Naive thymus-derived CD4-positive, alpha-beta T cell (primary cell): ENCODE measurements around the gene YES1. TPM values are rescaled to one million over a fixed set of nuclear protein-coding genes. Genes with fewer than 3 reads are reported as not detected.
"Not testable (repeated sequence)": the region's sequence is repeated elsewhere in the genome, so short reads cannot be mapped to it uniquely, and the experiment has no call there.

Source experiments
- ATAC-seq: fragments of 150-1000 bp; cut with Tn5 transposase; 2 replicates; pipeline ENCODE4 v1.10.0; 2021; ENCODE audit warnings: mild to moderate bottlenecking, moderate library complexity
- CTCF ChIA-PET: fragments of 350-600 bp; sonication (Branson Sonifier 250); formaldehyde crosslinking; loops from one replicate; lab custom pipeline; 2021; ENCODE audit warnings: antibody characterized with exemption; lab: Charles Lee
- POLR2A ChIA-PET: fragments of 350-600 bp; sonication (Branson Sonifier 250); formaldehyde crosslinking; loops from one replicate; lab custom pipeline; 2021; ENCODE audit warnings: antibody characterized with exemption, inconsistent platforms; lab: Charles Lee
- DNase-seq, 9 donors: peaks; one replicate each; pipeline versions ENCODE4 v3.0.0 to v3.0.0-alpha.2; 2020 to 2022; ENCODE audit warnings: mixed read lengths in 1 of 9
- H3K27ac ChIP-seq: one replicate; pipeline ENCODE4 v1.7.0; 2013; ENCODE audit warnings: mild to moderate bottlenecking, low read depth, low read length, moderate library complexity
- H3K27me3 ChIP-seq, 2 donors: one replicate each; pipeline ENCODE4 v1.7.0; 2013; ENCODE audit warnings: low read length in 2 of 2, mild to moderate bottlenecking in 2 of 2, moderate library complexity in 2 of 2; ENCODE audit not compliant: control insufficient read depth in 2 of 2, insufficient read depth in 2 of 2
- H3K36me3 ChIP-seq, 3 experiments: 1 replicate in 2 of 3; 2 replicates in 1 of 3; pipeline ENCODE4 v1.7.0; 2013; ENCODE audit warnings: low read length in 3 of 3, mild to moderate bottlenecking in 3 of 3, moderate library complexity in 1 of 3; ENCODE audit not compliant: insufficient read depth in 3 of 3, control insufficient read depth in 2 of 3
- H3K4me1 ChIP-seq, 2 donors: one replicate each; pipeline ENCODE4 v1.7.0; 2013; ENCODE audit warnings: low read length in 2 of 2, mild to moderate bottlenecking in 2 of 2, moderate library complexity in 1 of 2; ENCODE audit not compliant: control insufficient read depth in 2 of 2, insufficient read depth in 2 of 2
- H3K4me3 ChIP-seq: 2 replicates; pipeline ENCODE4 v1.7.0; 2013; ENCODE audit warnings: mild to moderate bottlenecking, low read length
- H3K9me3 ChIP-seq, 3 experiments: 1 replicate in 2 of 3; 2 replicates in 1 of 3; pipeline ENCODE4 v1.7.0; 2013; ENCODE audit warnings: low read length in 3 of 3; ENCODE audit not compliant: control insufficient read depth in 2 of 3
- H3K27ac Mint-ChIP-seq, 9 donors: one replicate each; pipeline ENCODE4 v1.8.0; 2020 to 2022; ENCODE audit warnings: mixed read lengths in 9 of 9, mild to moderate bottlenecking in 8 of 9, moderate library complexity in 5 of 9, inconsistent platforms in 2 of 9
- H3K27me3 Mint-ChIP-seq, 5 donors: one replicate each; pipeline ENCODE4 v1.8.0; 2021 to 2022; ENCODE audit warnings: mixed read lengths in 5 of 5, mild to moderate bottlenecking in 1 of 5
- H3K36me3 Mint-ChIP-seq, 5 donors: one replicate each; pipeline ENCODE4 v1.8.0; 2020 to 2022; ENCODE audit warnings: mixed read lengths in 5 of 5, mild to moderate bottlenecking in 3 of 5, inconsistent platforms in 1 of 5
- H3K4me1 Mint-ChIP-seq, 7 donors: one replicate each; pipeline ENCODE4 v1.8.0; 2020 to 2022; ENCODE audit warnings: mixed read lengths in 7 of 7, mild to moderate bottlenecking in 3 of 7, inconsistent platforms in 1 of 7
- H3K4me3 Mint-ChIP-seq, 10 donors: one replicate each; pipeline ENCODE4 v1.8.0; 2020 to 2022; ENCODE audit warnings: mild to moderate bottlenecking in 10 of 10, mixed read lengths in 10 of 10, moderate library complexity in 6 of 10, inconsistent platforms in 2 of 10
- H3K9me3 Mint-ChIP-seq, 11 donors: one replicate each; pipeline ENCODE4 v1.8.0; 2020 to 2022; ENCODE audit warnings: mixed read lengths in 11 of 11, mild to moderate bottlenecking in 4 of 11, inconsistent platforms in 1 of 11, moderate library complexity in 1 of 11
- intact Hi-C, 2 donors: fragments of 100-400 bp; cut with micrococcal nuclease; formaldehyde crosslinking; loops; one replicate each; pipeline ENCODE4 v1.15.1; 2023
- polyA plus RNA-seq, 2 donors: library from polyadenylated mRNA; unstranded; fragments of 300-500 nt; fragmentation: Illumina TruSeq; gene quantifications; one replicate each; pipeline ENCODE4 v1.2.3, GENCODE V29; 2021
- total RNA-seq, 6 experiments: library from RNA in 5 of 6; stranded (reverse) in 5 of 6; gene quantifications; 1 replicate in 5 of 6; 2 replicates in 1 of 6; pipeline ENCODE4 v1.2.3 and lab custom pipeline; 2021 to 2026

Gene YES1
- total and polyA plus RNA-seq, 7 experiments from 2014 or later = 0.66 to 15.8 (median 14.7) TPM

DNA sequence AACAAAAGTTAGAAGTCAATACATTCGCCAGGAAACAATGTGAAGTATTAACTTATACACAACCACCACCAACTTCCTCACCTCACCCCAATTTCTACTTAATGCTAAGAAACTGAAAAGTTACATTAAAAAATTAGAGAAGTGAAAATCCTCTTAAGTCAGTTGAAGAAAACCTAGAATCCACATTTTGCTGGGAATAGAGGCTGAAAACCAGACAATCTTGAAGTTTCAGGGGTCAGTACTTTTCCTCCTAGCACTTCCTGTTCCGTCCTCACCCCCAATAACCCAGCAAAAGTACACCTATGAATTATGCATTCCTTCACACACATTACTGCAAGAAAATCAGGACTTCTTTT lies 6.3 kb downstream of the YES1 start:
- CTCF ChIA-PET = interaction anchor here (0.7 kb wide), 1 partner anchor 15 kb away, joined by 4 read pairs; no protein-coding TSS in a partner anchor

DNA sequence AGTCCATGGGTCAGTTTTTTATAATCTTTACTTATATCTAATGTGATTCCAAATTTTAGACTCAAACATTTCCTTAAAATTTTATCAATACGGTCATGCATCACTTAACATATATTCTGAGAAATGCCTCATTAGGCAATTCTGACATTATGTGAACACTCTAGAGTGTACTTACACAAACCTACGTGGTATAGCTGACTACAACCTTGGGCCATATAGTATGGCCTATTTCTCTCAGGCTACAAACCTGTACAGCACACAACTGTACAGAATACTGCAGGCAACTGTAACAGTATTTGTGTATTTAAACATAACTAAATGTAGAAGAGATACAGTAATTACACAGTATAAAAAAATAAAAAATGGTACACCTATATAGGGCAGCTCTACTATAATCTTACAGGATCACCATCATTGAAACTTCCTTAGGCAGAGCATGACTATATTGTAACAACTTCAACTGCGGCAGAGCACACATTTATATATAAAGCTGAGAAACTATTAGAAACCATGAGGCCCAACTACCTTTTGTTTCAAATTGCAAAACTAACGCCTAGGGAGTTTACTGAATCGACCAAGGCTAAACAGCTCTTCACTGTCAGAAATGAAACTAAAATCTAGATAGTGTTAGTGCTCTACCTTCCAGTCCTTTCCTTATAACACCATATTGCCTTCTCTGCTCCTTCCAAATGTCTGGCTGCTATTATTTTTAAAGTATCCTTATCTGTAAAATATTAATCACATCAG lies 6.9 kb downstream of the YES1 start:
- H3K9me3 ChIP-seq = no peaks in the 10 kb centered on the region
- H3K27ac ChIP-seq = peak overlapping the region; percentile 26
- Mint-ChIP-seq H3K27ac (peak overlapping the region in 8 of 9 donors; percentile 5 to 81 (median 58)), H3K9me3 (no peaks in the 10 kb centered on the region), H3K4me3 (peak overlapping the region; percentile 60 to 85 (median 78)), H3K4me1 (peaks cover 38 to 88% (median 80%) of the 10 kb centered on the region in 7 donors), H3K36me3 (peaks cover 0 to 9% (median 0%) of the 10 kb centered on the region in 5 donors), H3K27me3 (peaks cover 0 to 5% (median 0%) of the 10 kb centered on the region in 5 donors)
- POLR2A ChIA-PET = interaction anchor here (1.9 kb wide), 1 partner anchor 25 kb away, joined by 5 read pairs; no protein-coding TSS in a partner anchor
- CTCF ChIA-PET = no interaction called here
- peaks cover 13 to 28% of the 10 kb centered on the region in 2 donors for H3K4me1 ChIP-seq
- intact Hi-C loops = loop anchor here in 1 of 2 donors (2.0 kb wide), 1 partner anchor 16 kb away; no protein-coding TSS in a partner anchor
- DNase-seq (no peak), ATAC-seq (peak; percentile 46)
- H3K4me3 ChIP-seq = peak overlapping the region; percentile 24
- no peaks in the 10 kb centered on the region for H3K27me3 ChIP-seq
- no peaks in the 10 kb centered on the region for H3K36me3 ChIP-seq

More for the DNA sequence above, 6.3 kb downstream of the YES1 start:
- POLR2A ChIA-PET = interaction anchor here (1.9 kb wide), 1 partner anchor 25 kb away, joined by 5 read pairs; no protein-coding TSS in a partner anchor
- Histone ChIP-seq H3K4me1 (peaks cover 18 to 24% of the 10 kb centered on the region in 2 donors), H3K9me3 (no peaks in the 10 kb centered on the region), H3K27me3 (no peaks in the 10 kb centered on the region), H3K27ac (peak overlapping the region; percentile 26), H3K36me3 (no peaks in the 10 kb centered on the region), H3K4me3 (peak overlapping the region; percentile 24)
- Mint-ChIP-seq H3K36me3 (peaks cover 0 to 7% (median 0%) of the 10 kb centered on the region in 5 donors), H3K9me3 (no peaks in the 10 kb centered on the region), H3K4me1 (peaks cover 38 to 89% (median 80%) of the 10 kb centered on the region in 7 donors), H3K27me3 (peaks cover 0 to 5% (median 0%) of the 10 kb centered on the region in 5 donors), H3K27ac (peak overlapping the region in 8 of 9 donors; percentile 5 to 81 (median 58)), H3K4me3 (peak overlapping the region; percentile 60 to 85 (median 78))
- ATAC-seq (no peak), DNase-seq (no peak)
- intact Hi-C loops = loop anchor here in 1 of 2 donors (2.0 kb wide), 1 partner anchor 17 kb away; no protein-coding TSS in a partner anchor

DNA sequence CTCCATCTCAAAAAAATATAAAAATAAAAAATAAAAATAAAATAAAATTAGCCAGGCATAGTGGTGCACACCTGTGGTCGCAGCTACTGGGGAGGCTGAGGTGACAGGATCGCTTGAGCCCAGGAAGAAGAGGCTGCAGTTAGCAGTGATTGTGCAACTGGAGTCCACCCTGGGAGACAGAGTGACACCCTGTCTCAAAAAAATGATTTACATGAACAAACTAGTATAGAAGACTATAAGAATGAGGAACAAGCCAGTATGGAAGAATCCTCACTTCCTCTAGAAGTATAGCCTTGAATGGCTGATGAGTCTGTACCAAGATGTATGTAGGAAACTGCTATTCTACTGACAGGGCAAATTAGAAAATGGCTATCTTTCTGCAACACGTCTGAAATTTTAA lies 10.9 kb downstream of the YES1 start:
- H3K4me1 Mint-ChIP-seq = peaks cover 31 to 87% (median 73%) of the 10 kb centered on the region in 7 donors
- DNase-seq (no peak), ATAC-seq (peak; percentile 53)
- peak overlapping the region in 1 of 10 donors; percentile 20 for H3K4me3 Mint-ChIP-seq
- H3K27ac ChIP-seq = no peak overlapping the region
- no peak overlapping the region for H3K27ac Mint-ChIP-seq
- ChIA-PET POLR2A (interaction anchor here (1.5 to 1.6 kb wide), 2 partner anchors 12 to 30 kb away, joined by 4 to 10 read pairs; no protein-coding TSS in a partner anchor), CTCF (interaction anchor here (1.1 to 1.4 kb wide), 2 partner anchors 31 to 59 kb away, joined by 3 to 4 read pairs; no protein-coding TSS in a partner anchor)
- no peak overlapping the region for H3K4me3 ChIP-seq
- peaks cover 0 to 5% (median 0%) of the 10 kb centered on the region in 5 donors for H3K36me3 Mint-ChIP-seq
- no peaks in the 10 kb centered on the region for H3K9me3 Mint-ChIP-seq
- H3K27me3 Mint-ChIP-seq = no peaks in the 10 kb centered on the region
- peaks cover 0 to 22% of the 10 kb centered on the region in 2 donors for H3K4me1 ChIP-seq
- intact Hi-C loops = no loop called here
- H3K27me3 ChIP-seq = no peaks in the 10 kb centered on the region
- no peaks in the 10 kb centered on the region for H3K9me3 ChIP-seq
- H3K36me3 ChIP-seq = no peaks in the 10 kb centered on the region

DNA sequence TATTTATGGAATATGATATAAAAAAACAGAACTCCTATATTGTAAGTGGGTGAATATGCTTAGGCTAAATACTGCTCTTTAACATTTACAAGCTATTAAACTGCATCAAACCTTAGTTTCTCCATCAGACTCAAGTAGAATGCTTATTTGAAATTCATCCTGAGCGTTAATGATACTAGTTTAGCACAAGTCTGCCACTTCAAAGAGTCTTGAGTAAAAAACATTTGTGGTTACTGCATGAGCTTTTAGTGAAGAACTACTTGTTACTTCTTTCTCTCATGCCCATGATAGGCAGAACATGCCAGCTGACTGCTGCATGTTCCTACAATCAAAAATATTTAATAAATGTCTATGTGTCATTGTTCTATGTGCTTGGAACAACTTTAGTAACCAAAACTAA lies 12.1 kb downstream of the YES1 start:
- Mint-ChIP-seq H3K27me3 (no peaks in the 10 kb centered on the region), H3K9me3 (peaks cover 0 to 2% (median 0%) of the 10 kb centered on the region in 11 donors), H3K36me3 (peaks cover 0 to 9% (median 4%) of the 10 kb centered on the region in 5 donors), H3K27ac (peak overlapping the region in 1 of 9 donors; percentile 17), H3K4me1 (peaks cover 25 to 86% (median 66%) of the 10 kb centered on the region in 7 donors), H3K4me3 (peak overlapping the region in 1 of 10 donors; percentile 33)
- ChIA-PET CTCF (interaction anchor here (0.7 to 1.2 kb wide), 3 partner anchors 31 to 40 kb away, joined by 3 to 4 read pairs (median 3); no protein-coding TSS in a partner anchor), POLR2A (interaction anchor here (0.7 to 1.6 kb wide), 4 partner anchors 10 to 31 kb away, joined by 3 to 10 read pairs (median 4); no protein-coding TSS in a partner anchor)
- H3K27me3 ChIP-seq = no peaks in the 10 kb centered on the region
- ATAC-seq = no peak
- intact Hi-C loops = loop anchor here in 1 of 2 donors (5.0 kb wide), 1 partner anchor 48 kb away; no protein-coding TSS in a partner anchor
- H3K4me3 ChIP-seq = no peak overlapping the region
- no peak overlapping the region for H3K27ac ChIP-seq
- H3K4me1 ChIP-seq = peaks cover 0 to 20% of the 10 kb centered on the region in 2 donors
- no peaks in the 10 kb centered on the region for H3K9me3 ChIP-seq
- no peak for DNase-seq
- no peaks in the 10 kb centered on the region for H3K36me3 ChIP-seq

DNA sequence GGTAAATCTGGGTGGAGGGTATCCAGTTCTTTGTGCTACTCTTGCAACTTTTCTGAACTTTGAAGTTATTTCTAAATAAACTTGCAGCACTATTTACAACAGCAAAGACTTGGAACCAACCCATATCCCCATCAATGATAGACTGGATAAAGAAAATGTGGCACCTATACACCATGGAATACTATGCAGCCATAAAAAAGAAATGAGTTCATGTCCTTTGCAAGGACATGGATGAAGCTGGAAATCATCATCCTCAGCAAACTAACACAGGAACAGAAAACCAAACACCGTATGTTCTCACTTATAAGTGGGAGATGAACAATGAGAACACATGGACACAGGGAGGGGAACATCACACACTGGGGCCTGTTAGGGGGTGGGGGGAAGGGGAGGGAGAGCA lies 16.7 kb downstream of the YES1 start:
- H3K27ac ChIP-seq, H3K9me3 Mint-ChIP-seq, H3K36me3 ChIP-seq, H3K27me3 ChIP-seq, H3K4me3 ChIP-seq, H3K36me3 Mint-ChIP-seq, H3K27me3 Mint-ChIP-seq, DNase-seq, POLR2A ChIA-PET, H3K4me3 Mint-ChIP-seq, ATAC-seq, H3K27ac Mint-ChIP-seq, H3K9me3 ChIP-seq: not testable (repeated sequence)
- peaks cover 25 to 80% (median 46%) of the 10 kb centered on the region in 7 donors for H3K4me1 Mint-ChIP-seq
- H3K4me1 ChIP-seq = peaks cover 0 to 25% of the 10 kb centered on the region in 2 donors
- CTCF ChIA-PET = interaction anchor here (1.3 kb wide), 1 partner anchor 44 kb away, joined by 4 read pairs; no protein-coding TSS in a partner anchor
- intact Hi-C loops = loop anchor here in 1 of 2 donors (5.0 kb wide), 1 partner anchor 43 kb away; no protein-coding TSS in a partner anchor

DNA sequence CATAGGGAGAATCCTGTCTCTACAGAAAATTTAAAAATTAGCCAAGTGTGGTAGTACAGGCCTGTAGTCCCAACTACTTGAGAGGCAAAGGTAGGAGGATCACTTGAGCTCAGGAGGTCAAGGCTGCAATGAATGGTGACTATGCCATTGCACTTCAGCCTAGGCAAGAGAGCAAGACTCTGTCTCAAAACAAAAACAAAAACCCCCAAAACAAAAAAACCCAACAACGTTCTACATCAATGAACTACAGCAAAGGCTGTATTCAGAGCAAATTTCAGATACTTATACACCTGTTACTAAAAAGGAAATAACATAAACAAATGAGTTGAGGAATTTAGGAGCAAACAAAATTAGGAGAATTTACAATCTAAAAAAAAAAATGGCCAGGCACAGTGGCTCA lies 22.6 kb downstream of the YES1 start:
- H3K4me3 Mint-ChIP-seq = no peak overlapping the region
- Histone ChIP-seq H3K27ac (no peak overlapping the region), H3K36me3 (no peaks in the 10 kb centered on the region), H3K4me1 (peaks cover 0 to 8% of the 10 kb centered on the region in 2 donors), H3K4me3 (no peak overlapping the region), H3K9me3 (no peaks in the 10 kb centered on the region), H3K27me3 (no peaks in the 10 kb centered on the region)
- H3K36me3 Mint-ChIP-seq = peaks cover 0 to 7% (median 0%) of the 10 kb centered on the region in 5 donors
- peak overlapping the region in 1 of 9 donors; percentile 37 for H3K27ac Mint-ChIP-seq
- CTCF ChIA-PET = no interaction called here
- peaks cover 16 to 63% (median 44%) of the 10 kb centered on the region in 7 donors for H3K4me1 Mint-ChIP-seq
- no peak for DNase-seq
- POLR2A ChIA-PET = no interaction called here
- H3K9me3 Mint-ChIP-seq = no peaks in the 10 kb centered on the region
- no peak for ATAC-seq
- no peaks in the 10 kb centered on the region for H3K27me3 Mint-ChIP-seq
- intact Hi-C loops = loop anchor here in 1 of 2 donors (2.0 kb wide), 1 partner anchor 15 kb away; no protein-coding TSS in a partner anchor
